HG03095 (cell line): ENCODE data around the gene RILPL1.
"Not testable (repeated sequence)": the region's sequence is repeated elsewhere in the genome, so short reads cannot be mapped to it uniquely, and the experiment has no call there.

Experiments
- ATAC-seq: cut with Tn5 transposase; IDR thresholded peaks from one replicate; pipeline ENCODE4 v1.9.1; 2021; ENCODE audit warnings: moderate library complexity; ENCODE audit not compliant: unreplicated experiment

RILPL1 gene

GRCh38 chr12:123531091-123531490 lies 2.4 kb downstream of the RILPL1 start:
- no peak for ATAC-seq

DNA sequence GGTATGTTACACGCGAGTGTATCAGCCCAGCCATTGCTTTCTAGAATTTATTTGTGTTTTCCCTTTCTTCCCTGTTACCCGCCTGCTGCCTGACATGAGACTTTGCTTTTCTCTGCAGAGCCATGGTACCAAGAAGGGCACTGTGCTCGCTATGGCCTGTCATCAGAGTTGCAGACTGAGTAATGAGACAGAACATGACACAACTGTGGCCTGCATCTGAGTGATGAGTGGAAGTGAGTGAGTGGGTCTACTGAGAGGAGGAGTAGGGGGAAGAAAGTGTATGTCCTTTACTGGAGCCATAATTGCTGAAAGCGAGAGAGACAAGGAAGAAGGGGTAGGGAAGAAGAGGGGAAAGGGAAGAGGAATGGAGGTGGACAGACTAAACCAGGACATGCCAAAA lies 2.9 kb downstream of the RILPL1 start:
- ATAC-seq = no peak

- ATAC-seq = no peak
Measured at GRCh38 chr12:123529686-123530085, 3.8 kb downstream of the RILPL1 start.

DNA sequence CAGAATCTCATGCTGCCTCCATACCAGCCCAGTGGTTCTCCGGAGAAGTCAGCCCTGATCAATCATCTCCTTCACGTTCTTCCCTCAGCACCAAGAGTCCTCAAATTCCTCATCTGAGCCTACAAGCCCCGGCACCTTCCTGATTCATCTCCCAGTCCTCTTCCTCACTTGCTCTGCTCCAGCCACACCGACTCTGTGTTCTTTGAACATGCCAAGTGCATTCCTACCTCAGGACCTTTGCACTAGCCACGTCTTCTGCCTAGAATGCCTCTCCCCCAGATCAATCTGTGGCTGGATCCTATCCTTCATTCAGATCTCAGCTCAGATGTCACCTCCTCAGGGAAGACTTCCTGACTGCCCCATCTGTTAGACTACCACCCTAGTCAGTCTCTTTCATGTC lies 4.7 kb downstream of the RILPL1 start:
- ATAC-seq = no peak

- no peak for ATAC-seq
Measured at GRCh38 chr12:123526542-123527080, 6.9 kb downstream of the RILPL1 start.

- no peak for ATAC-seq
Measured at GRCh38 chr12:123524378-123524777, 9.1 kb downstream of the RILPL1 start.

GRCh38 chr12:123523518-123523917 lies 10.0 kb downstream of the RILPL1 start:
- no peak for ATAC-seq

GRCh38 chr12:123522164-123522563 lies 11.4 kb downstream of the RILPL1 start:
- ATAC-seq = no peak

DNA sequence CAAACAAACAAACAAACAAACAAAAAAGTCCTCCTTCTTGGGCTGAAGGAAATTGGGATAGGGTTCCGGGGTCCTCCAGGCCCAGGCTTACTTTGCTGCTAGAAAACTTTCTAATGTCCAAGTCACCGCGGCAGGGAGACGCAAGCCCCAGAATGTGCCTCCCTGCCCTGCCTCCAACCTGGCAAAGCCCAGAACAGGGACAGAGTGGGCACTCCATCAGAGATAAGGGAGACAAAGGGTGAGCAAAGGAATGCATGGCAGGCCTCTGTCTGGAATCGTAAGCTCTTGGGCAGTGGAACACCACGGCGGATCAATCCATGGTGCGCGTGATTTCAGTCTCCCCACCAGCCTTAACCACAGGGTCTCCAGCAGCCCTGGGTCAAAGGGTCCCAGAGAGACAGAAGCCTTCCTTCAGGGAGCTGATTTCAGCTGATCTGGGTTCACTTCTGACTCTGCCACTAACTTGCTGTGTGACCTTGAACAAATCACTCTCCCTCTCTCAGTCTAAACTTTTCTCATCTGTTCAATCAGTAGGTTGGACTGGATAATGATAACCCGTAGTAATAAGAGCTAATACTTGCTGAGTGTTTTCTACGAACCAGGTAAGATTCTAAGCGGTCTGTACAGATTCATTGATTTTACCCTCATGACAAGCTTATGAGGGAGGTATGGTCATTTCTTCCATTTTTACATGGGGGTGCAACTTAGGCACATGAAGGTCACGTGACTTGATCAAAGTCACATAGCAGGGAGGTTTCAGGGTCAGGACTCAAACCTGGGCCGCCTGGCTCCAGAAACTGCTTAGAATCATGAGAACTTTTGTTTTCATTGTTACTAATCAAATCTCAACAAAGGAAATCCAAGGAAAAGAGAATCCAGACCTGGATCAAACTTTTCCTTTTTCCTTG lies 12.7 kb downstream of the RILPL1 start:
- ATAC-seq = no peak

GRCh38 chr12:123519141-123520001 lies 14.1 kb downstream of the RILPL1 start:
- no peak for ATAC-seq

DNA sequence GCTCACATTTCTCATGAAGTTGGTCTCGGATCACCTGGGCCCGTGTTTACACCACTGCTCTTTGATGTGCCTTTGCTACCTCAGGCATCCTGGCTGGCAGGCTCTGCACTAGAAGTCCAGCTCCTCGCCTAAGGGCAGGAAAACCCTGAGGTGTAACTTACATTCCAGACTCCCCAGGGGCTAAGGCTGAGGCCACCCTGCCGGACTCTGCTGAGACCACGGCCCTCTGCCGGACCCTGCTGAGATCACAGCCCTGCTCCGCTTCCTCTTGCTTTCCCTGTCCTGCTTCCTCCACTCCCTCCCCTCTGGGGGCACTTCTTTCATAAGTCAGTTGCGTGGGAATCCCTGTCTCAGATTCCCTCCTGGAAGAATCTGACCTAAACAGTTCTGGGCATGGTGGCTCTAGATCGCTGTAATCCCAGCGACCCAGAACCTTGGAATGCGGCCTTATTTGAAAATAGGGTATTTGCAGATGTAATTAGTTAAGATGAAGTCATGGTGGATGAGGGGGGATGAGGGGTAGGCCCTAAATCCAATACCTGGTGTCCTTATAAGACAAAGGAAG lies 17.2 kb downstream of the RILPL1 start:
- ATAC-seq = no peak

DNA sequence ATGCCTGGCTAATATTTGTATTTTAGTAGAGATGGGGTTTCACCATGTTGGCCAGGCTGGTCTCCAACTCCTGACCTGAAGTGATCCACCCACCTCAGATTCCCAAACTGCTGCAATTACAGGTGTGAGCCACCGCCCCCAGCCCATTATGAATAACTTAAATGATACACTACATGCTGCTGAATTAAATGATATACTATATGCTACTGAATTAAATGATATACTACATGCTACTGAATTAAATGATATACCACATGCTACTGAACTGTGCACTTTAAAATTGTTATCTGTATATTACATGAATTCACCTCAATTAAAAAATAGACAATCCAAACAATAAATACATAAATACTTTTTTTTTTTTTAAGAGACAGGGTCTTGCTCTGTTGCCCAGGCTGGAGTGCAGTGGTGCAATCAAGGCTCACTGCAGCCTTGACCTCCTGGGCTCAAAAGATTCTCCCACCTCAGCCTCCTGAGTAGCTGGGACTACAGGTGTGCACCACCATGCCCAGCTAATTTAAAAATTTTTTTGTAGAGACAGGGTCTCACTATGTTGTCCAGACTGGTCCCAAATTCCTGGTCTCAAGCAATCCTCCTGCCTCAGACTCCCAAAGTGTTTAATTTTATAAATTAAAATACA lies 18.8 kb downstream of the RILPL1 start:
- not testable (repeated sequence) for ATAC-seq

DNA sequence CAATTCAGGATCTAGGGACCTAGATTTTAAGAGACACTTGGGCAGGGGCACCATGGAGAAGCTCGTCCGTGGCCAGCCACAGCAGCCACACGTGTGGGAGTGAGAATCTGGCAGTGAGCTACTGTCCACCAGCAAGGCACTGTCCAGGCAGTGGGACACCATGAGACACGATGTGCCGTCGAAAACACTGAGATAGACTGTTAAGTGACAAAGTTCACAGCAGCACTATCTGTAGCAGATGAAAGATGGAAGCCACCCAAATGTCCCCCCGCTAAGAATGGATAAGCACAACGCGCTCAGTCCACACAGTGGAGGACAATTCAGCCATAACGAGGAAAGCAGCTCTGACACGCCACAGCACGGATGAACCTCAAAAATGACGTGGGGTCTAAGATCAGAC lies 19.7 kb downstream of the RILPL1 start:
- ATAC-seq = no peak

- ATAC-seq = no peak
Measured at GRCh38 chr12:123512838-123513665, 20.5 kb downstream of the RILPL1 start.

GRCh38 chr12:123506843-123507236 lies 26.7 kb downstream of the RILPL1 start:
- ATAC-seq = no peak

- no peak for ATAC-seq
Measured at GRCh38 chr12:123506059-123506842, 27.3 kb downstream of the RILPL1 start.

DNA sequence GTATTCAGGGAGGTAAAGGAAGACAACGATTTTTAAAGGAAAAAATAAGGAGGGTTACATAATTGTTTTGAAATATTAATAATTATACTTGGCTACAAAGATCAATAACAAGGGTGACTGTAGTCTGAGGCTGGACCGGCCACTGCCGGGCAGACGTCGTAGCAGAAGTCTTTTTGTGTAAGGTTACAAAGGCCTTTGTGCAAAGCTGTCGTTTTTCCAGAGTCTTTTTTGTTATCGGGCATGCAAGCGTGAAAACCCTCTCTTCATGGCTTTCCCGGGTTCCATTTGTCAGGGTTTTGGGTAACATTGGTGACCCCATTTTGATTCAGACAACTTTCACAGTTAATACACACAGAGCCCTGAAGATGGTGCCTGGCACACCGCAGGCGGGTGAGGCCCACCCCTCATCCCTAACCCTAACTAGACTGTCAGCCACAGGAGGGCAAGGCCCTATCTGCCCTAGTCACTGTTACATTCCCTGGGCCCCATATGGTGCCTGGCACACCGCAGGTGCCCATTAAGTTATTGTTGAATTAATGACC lies 31.3 kb downstream of the RILPL1 start:
- ATAC-seq = no peak

- no peak for ATAC-seq
Measured at GRCh38 chr12:123499332-123499731, 34.2 kb downstream of the RILPL1 start.
